Mesenchymal stem cell (in vitro differentiated cells and primary cell): Measurements from ENCODE around the gene RORB.

Experiments used
- DNase-seq: peaks from one replicate; pipeline ENCODE4 v3.0.0-alpha.2; 2013
- H2AFZ ChIP-seq: one replicate; pipeline ENCODE4 v1.6.1; 2013; ENCODE audit warnings: low read depth, mild to moderate bottlenecking, control low read depth, inconsistent platforms, low read length, moderate library complexity
- H2AK5ac ChIP-seq: 2 replicates; pipeline ENCODE4 v1.6.1; 2013; ENCODE audit warnings: low read length, moderate library complexity, mild to moderate bottlenecking, inconsistent platforms; ENCODE audit not compliant: severe bottlenecking
- H2BK120ac ChIP-seq: one replicate; pipeline ENCODE4 v1.6.1; 2013; ENCODE audit warnings: low read depth, mild to moderate bottlenecking, inconsistent platforms, low read length, moderate library complexity
- H2BK12ac ChIP-seq, 2 experiments: one replicate each; pipeline ENCODE4 v1.6.1; 2013; ENCODE audit warnings: inconsistent platforms in 2 of 2, low read length in 2 of 2, mild to moderate bottlenecking in 2 of 2, moderate library complexity in 2 of 2, control low read depth in 1 of 2
- H2BK15ac ChIP-seq: one replicate; pipeline ENCODE4 v1.6.1; 2013; ENCODE audit warnings: mild to moderate bottlenecking, low read depth, inconsistent platforms; ENCODE audit not compliant: poor library complexity, severe bottlenecking
- H2BK5ac ChIP-seq: 2 replicates; pipeline ENCODE4 v1.6.1; 2013; ENCODE audit warnings: low read depth, mild to moderate bottlenecking, low read length, control low read depth, inconsistent platforms; ENCODE audit not compliant: poor library complexity, severe bottlenecking
- H3K14ac ChIP-seq, 2 experiments: one replicate each; pipeline ENCODE4 v1.6.1; 2013; ENCODE audit warnings: inconsistent platforms in 2 of 2, low read length in 2 of 2, control low read depth in 1 of 2, mild to moderate bottlenecking in 1 of 2, moderate library complexity in 1 of 2
- H3K18ac ChIP-seq, 2 experiments: one replicate each; pipeline ENCODE4 v1.6.1; 2013; ENCODE audit warnings: inconsistent platforms in 2 of 2, low read length in 2 of 2, control low read depth in 1 of 2, low read depth in 1 of 2, mild to moderate bottlenecking in 1 of 2
- H3K23ac ChIP-seq, 2 experiments: one replicate each; pipeline ENCODE4 v1.6.1; 2013; ENCODE audit warnings: inconsistent platforms in 2 of 2, low read length in 2 of 2, mild to moderate bottlenecking in 2 of 2, moderate library complexity in 2 of 2, control low read depth in 1 of 2
- H3K27ac ChIP-seq: 2 replicates; pipeline ENCODE4 v1.5.1; 2013; ENCODE audit warnings: mild to moderate bottlenecking, moderate library complexity, low read length, control low read depth, inconsistent platforms; ENCODE audit not compliant: poor library complexity, severe bottlenecking
- H3K27me3 ChIP-seq, 2 experiments: 2 replicates each; pipeline versions ENCODE4 v1.6.1 to v1.7.0; 2013; ENCODE audit warnings: low read length in 2 of 2, mild to moderate bottlenecking in 2 of 2, moderate library complexity in 2 of 2, control low read depth in 1 of 2, inconsistent platforms in 1 of 2; ENCODE audit not compliant: control insufficient read depth in 1 of 2, insufficient read depth in 1 of 2
- H3K36me3 ChIP-seq, 2 experiments: 2 replicates each; pipeline versions ENCODE4 v1.6.1 to v1.7.0; 2013; ENCODE audit warnings: low read length in 2 of 2, control low read depth in 1 of 2, inconsistent platforms in 1 of 2, low read depth in 1 of 2, mild to moderate bottlenecking in 1 of 2; ENCODE audit not compliant: insufficient read depth in 2 of 2, control insufficient read depth in 1 of 2
- H3K4ac ChIP-seq, 2 experiments: one replicate each; pipeline ENCODE4 v1.6.1; 2013; ENCODE audit warnings: inconsistent platforms in 2 of 2, low read length in 2 of 2, mild to moderate bottlenecking in 2 of 2, moderate library complexity in 2 of 2, control low read depth in 1 of 2, low read depth in 1 of 2
- H3K4me1 ChIP-seq: 2 replicates; pipeline ENCODE4 v1.6.1; 2013; ENCODE audit warnings: low read depth, low read length, control low read depth; ENCODE audit not compliant: control insufficient read depth, insufficient read depth
- H3K4me2 ChIP-seq: 2 replicates; pipeline ENCODE4 v1.6.1; 2013; ENCODE audit warnings: low read length, mild to moderate bottlenecking, inconsistent platforms; ENCODE audit not compliant: poor library complexity, severe bottlenecking
- H3K4me3 ChIP-seq, 2 experiments: 2 replicates each; pipeline versions ENCODE4 v1.5.1 to v1.7.0; 2013; ENCODE audit warnings: low read length in 2 of 2, mild to moderate bottlenecking in 2 of 2, control low read depth in 1 of 2, low read depth in 1 of 2; ENCODE audit not compliant: insufficient read depth in 1 of 2
- H3K79me1 ChIP-seq: replicated peaks from 2 replicates; pipeline ENCODE4 v1.6.1; 2013; ENCODE audit warnings: mild to moderate bottlenecking, control low read depth, low read length, inconsistent platforms; ENCODE audit not compliant: poor library complexity, severe bottlenecking
- H3K9ac ChIP-seq: 2 replicates; pipeline ENCODE4 v1.7.0; 2013; ENCODE audit warnings: mild to moderate bottlenecking, low read length, moderate library complexity
- H3K9me3 ChIP-seq: 2 replicates; pipeline ENCODE4 v1.7.0; 2013; ENCODE audit warnings: mild to moderate bottlenecking, low read length; ENCODE audit not compliant: control insufficient read depth
- H4K8ac ChIP-seq: one replicate; pipeline ENCODE4 v1.6.1; 2013; ENCODE audit warnings: inconsistent platforms, mild to moderate bottlenecking, low read length, moderate library complexity
- H4K91ac ChIP-seq: one replicate; pipeline ENCODE4 v1.6.1; 2013; ENCODE audit warnings: mild to moderate bottlenecking, low read length, inconsistent platforms
- WGBS: methylation state at CpG from one replicate; pipeline ENCODE4 v1.1.7; 2013; ENCODE audit warnings: mixed read lengths; 5-methylcytosine and 5-hydroxymethylcytosine counted together

RORB gene

GRCh38 chr9:74493512-74493911 is 3.6 kb upstream of the RORB start:
- Histone ChIP-seq H3K79me1 (no peaks in the 10 kb centered on the region), H3K27me3 (peaks cover 20 to 28% of the 10 kb centered on the region in 2 experiments), H3K27ac (no peak overlapping the region), H2BK12ac (no peak overlapping the region), H3K4me3 (no peak overlapping the region), H2BK15ac (no peak overlapping the region), H3K9ac (no peak overlapping the region), H3K4ac (no peak overlapping the region), H4K91ac (no peak overlapping the region), H2AFZ (no peak overlapping the region), H2AK5ac (no peak overlapping the region), H3K18ac (no peak overlapping the region), H3K14ac (no peak overlapping the region), H2BK5ac (no peak overlapping the region), H3K23ac (no peak overlapping the region), H2BK120ac (no peak overlapping the region), H4K8ac (no peak overlapping the region), H3K4me2 (no peak overlapping the region), H3K9me3 (no peaks in the 10 kb centered on the region), H3K4me1 (peaks cover 14% of the 10 kb centered on the region), H3K36me3 (no peaks in the 10 kb centered on the region)
- no peak for DNase-seq
- WGBS, result 0% methylated on average over 1 of the region's 2 CpGs

- peaks cover 23% of the 10 kb centered on the region for H3K4me1 ChIP-seq
- no peak overlapping the region for H4K91ac ChIP-seq
- H3K27ac ChIP-seq, result no peak overlapping the region
- H3K23ac ChIP-seq, result no peak overlapping the region
- H3K9ac ChIP-seq, result no peak overlapping the region
- H2BK12ac ChIP-seq, result no peak overlapping the region
- no peak overlapping the region for H3K14ac ChIP-seq
- H3K79me1 ChIP-seq, result no peaks in the 10 kb centered on the region
- H3K4me3 ChIP-seq, result no peak overlapping the region
- H3K9me3 ChIP-seq, result no peaks in the 10 kb centered on the region
- DNase-seq, result no peak
- H2AK5ac ChIP-seq, result no peak overlapping the region
- H4K8ac ChIP-seq, result no peak overlapping the region
- H2BK5ac ChIP-seq, result no peak overlapping the region
- H3K4ac ChIP-seq, result no peak overlapping the region
- no CpG with 5 or more reads among the region's 1 CpG for WGBS
- no peak overlapping the region for H2BK15ac ChIP-seq
- peaks cover 30 to 38% of the 10 kb centered on the region in 2 experiments for H3K27me3 ChIP-seq
- H2BK120ac ChIP-seq, result no peak overlapping the region
- H2AFZ ChIP-seq, result no peak overlapping the region
- H3K18ac ChIP-seq, result no peak overlapping the region
- no peaks in the 10 kb centered on the region for H3K36me3 ChIP-seq
- H3K4me2 ChIP-seq, result no peak overlapping the region
Measured at GRCh38 chr9:74494490-74494889, 2.6 kb upstream of the RORB start.

- H2BK15ac ChIP-seq, result no peak overlapping the region
- H3K14ac ChIP-seq, result no peak overlapping the region
- H3K9ac ChIP-seq, result no peak overlapping the region
- H3K18ac ChIP-seq, result no peak overlapping the region
- H3K4me1 ChIP-seq, result peaks cover 23% of the 10 kb centered on the region
- H3K23ac ChIP-seq, result no peak overlapping the region
- DNase-seq, result no peak
- no peaks in the 10 kb centered on the region for H3K9me3 ChIP-seq
- no peak overlapping the region for H2AFZ ChIP-seq
- H3K79me1 ChIP-seq, result no peaks in the 10 kb centered on the region
- H3K27me3 ChIP-seq, result peaks cover 48 to 57% of the 10 kb centered on the region in 2 experiments
- no peak overlapping the region for H4K8ac ChIP-seq
- 3% methylated on average over 3 of the region's 6 CpGs for WGBS
- H2BK120ac ChIP-seq, result no peak overlapping the region
- no peak overlapping the region for H2BK12ac ChIP-seq
- H3K4ac ChIP-seq, result no peak overlapping the region
- H2BK5ac ChIP-seq, result no peak overlapping the region
- no peak overlapping the region for H4K91ac ChIP-seq
- no peaks in the 10 kb centered on the region for H3K36me3 ChIP-seq
- peak overlapping the region in 1 of 2 experiments; percentile 85 for H3K4me3 ChIP-seq
- H3K27ac ChIP-seq, result no peak overlapping the region
- H2AK5ac ChIP-seq, result no peak overlapping the region
- peak overlapping the region; percentile 81 for H3K4me2 ChIP-seq
Measured at GRCh38 chr9:74496406-74496805, 729 bp upstream of the RORB start.

- Histone ChIP-seq H2BK120ac (no peak overlapping the region), H3K23ac (no peak overlapping the region), H2BK12ac (no peak overlapping the region), H3K27me3 (peaks cover 48 to 61% of the 10 kb centered on the region in 2 experiments), H3K4me3 (peak overlapping the region; percentile 48 to 85), H3K18ac (no peak overlapping the region), H2BK5ac (no peak overlapping the region), H3K4ac (no peak overlapping the region), H3K27ac (no peak overlapping the region), H3K4me2 (peak overlapping the region; percentile 81), H2AK5ac (no peak overlapping the region), H3K4me1 (peaks cover 23% of the 10 kb centered on the region), H4K8ac (no peak overlapping the region), H2BK15ac (no peak overlapping the region), H4K91ac (no peak overlapping the region), H3K9ac (peak overlapping the region; percentile 65), H3K79me1 (no peaks in the 10 kb centered on the region), H3K9me3 (no peaks in the 10 kb centered on the region), H2AFZ (no peak overlapping the region), H3K14ac (no peak overlapping the region), H3K36me3 (no peaks in the 10 kb centered on the region)
- WGBS, result 1% methylated on average over 62 of the region's 77 CpGs
- peak; percentile 13 for DNase-seq
Measured at GRCh38 chr9:74497748-74498620, 849 bp downstream of the RORB start.
